HG03103 (cell line): ENCODE data around the gene PARP12.

Experiments
- ATAC-seq: cut with Tn5 transposase; IDR thresholded peaks from one replicate; pipeline ENCODE4 v1.9.1; 2021; ENCODE audit warnings: low read depth; ENCODE audit not compliant: unreplicated experiment

PARP12 gene

DNA sequence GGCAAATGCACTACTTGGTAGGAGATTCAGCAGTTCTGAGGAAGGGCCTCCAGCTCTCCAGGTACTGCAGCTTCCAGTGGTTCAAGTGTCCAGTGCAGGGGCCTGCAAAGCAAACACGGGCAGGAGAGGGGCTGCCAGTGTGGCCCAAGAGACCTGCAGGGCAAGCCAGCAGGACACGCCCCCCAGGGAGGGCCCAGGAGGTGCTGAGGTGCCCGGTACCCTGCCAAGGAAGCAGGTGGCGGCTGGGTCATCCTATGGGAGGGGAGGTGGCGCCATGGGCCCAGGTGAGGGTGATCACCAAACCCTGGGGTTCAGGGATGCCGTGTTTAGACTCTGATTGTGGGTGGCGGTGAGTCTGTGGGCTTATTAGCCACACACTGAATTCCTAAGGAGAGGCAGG is 45.7 kb downstream of the PARP12 start:
- no peak for ATAC-seq

- no peak for ATAC-seq
Measured at GRCh38 chr7:140016540-140016939, 46.2 kb downstream of the PARP12 start.

DNA sequence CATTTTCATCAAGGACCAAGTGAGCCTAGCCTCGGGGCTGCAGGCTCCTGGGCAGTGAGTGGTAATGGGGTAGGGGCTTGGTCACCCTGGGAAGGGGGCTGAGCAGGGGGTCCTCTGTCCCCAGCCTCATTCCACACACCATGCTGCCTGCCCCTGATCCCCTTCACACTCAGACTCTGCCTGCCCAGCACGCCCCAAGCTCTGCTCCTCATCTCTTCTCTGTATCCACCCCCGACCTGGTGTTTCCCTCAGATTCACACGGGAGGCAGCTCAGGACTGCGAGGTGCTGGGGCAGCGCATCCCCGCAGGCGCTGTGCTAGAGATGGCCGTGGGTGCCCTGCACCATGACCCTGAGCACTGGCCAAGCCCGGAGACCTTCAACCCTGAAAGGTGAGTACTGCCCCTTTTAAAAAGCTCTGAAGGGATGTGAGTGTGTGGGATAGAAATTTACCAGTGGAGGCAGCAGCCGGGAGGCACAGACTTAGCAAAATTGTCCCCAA is 47.2 kb downstream of the PARP12 start:
- no peak for ATAC-seq

DNA sequence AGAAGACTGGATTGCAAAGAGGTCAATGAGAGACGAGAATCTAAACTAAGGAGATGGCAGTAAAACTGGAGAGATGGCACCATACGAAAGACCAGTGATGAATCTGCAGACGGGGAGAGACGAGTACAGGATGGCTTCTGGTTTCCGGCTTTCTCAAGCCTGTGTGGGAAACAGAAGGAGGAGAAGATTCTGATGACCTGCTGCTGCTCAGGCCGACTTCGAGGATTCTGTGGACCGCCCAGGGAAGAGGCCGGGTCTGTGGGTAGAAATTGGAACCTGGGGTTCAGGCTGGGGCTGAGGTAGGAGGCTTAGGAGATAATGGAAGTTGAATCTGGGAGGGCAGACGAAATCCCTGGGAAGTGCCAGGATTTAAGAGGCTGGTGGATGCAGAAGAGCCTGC is 48.6 kb downstream of the PARP12 start:
- no peak for ATAC-seq

DNA sequence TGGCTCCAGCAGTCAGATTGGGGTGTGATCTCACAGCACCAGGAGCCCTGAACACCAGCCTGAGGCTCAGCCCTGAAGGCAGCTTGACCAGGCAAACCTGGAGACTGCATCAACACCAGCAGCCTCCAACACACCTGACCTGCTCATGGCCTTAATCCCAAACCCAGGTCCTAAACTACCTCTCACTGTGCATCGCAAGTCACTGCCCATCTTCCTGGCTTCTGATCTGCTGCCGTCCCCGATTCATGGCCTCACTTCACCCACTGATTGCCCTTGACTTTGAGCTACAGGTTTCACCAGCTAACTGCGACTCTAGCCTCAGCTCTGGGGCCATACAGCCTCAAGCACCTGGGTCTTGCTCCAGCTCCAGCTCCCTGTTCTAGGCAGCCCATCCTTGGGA is 49.1 kb downstream of the PARP12 start:
- no peak for ATAC-seq

- no peak for ATAC-seq
Measured at GRCh38 chr7:140010194-140010895, 52.4 kb downstream of the PARP12 start.

DNA sequence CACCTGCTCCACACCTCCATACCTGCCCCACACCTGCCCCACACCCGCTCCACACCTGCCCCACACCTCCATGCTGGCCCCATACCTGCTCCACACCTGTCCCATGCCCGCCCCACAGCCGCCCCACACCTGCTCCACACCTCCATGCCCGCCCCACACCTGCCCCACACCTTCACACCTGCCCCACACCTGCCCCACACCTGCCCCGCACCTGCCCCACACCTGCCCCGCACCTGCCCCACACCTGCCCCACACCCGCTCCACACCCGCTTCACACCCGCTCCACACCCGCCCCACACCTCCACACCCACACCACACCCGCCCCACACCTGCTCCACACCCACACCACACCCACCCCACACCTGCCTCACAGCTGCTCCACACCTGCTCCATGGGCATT is 53.0 kb downstream of the PARP12 start:
- ATAC-seq = no peak

- no peak for ATAC-seq
Measured at GRCh38 chr7:140008755-140009610, 53.8 kb downstream of the PARP12 start.

GRCh38 chr7:140007051-140007690 is 55.6 kb downstream of the PARP12 start:
- ATAC-seq = no peak

GRCh38 chr7:140006600-140006999 is 56.2 kb downstream of the PARP12 start:
- no peak for ATAC-seq

- ATAC-seq = no peak
Measured at GRCh38 chr7:140005754-140006503, 56.8 kb downstream of the PARP12 start.

DNA sequence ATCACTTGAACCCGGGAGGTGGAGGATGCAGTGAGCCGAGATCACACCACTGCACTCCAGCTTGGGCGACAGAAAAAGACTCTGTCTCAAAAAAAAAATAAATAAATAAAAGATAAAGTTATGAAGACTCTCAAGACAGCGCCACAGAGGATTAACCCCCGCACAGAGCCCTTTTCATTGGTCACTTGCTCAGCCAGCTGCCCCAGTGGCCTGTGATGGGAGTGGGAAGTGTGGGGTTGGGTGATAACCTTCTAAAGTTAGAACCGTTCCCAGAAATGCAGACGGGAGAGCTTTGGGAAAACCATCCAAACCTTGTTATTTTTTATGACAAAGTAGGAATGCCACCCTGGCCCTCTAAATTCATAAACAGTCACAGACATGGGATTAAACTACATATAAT is 57.4 kb downstream of the PARP12 start:
- ATAC-seq = no peak

DNA sequence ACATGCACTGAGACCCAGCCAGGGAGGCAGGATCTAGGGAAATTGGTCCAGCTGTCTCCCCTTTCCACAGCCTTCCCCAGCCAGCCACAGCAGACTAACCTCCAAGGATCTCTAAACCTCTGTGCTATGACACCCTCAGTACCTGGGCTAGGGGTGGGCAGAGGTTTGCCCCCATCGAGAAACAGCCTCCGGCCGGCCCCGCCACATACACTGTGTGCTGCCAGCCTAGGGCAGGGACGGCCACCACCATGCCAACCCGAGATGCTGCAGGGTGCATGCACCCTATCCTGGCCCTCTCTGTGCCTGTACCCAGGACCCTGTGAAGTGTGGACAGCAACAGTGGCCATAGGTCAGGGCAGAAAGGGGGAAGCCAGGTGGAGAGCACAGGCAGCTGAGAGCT is 58.1 kb downstream of the PARP12 start:
- no peak for ATAC-seq

GRCh38 chr7:140003913-140004382 is 58.8 kb downstream of the PARP12 start:
- ATAC-seq = no peak

- no peak for ATAC-seq
Measured at GRCh38 chr7:140000666-140001268, 62.0 kb downstream of the PARP12 start.

- ATAC-seq = no peak
Measured at GRCh38 chr7:139999516-139999915, 63.2 kb downstream of the PARP12 start.

GRCh38 chr7:139998572-139998971 is 64.2 kb downstream of the PARP12 start:
- ATAC-seq = no peak

- ATAC-seq = no peak
Measured at GRCh38 chr7:139995017-139995915, 67.5 kb downstream of the PARP12 start.

DNA sequence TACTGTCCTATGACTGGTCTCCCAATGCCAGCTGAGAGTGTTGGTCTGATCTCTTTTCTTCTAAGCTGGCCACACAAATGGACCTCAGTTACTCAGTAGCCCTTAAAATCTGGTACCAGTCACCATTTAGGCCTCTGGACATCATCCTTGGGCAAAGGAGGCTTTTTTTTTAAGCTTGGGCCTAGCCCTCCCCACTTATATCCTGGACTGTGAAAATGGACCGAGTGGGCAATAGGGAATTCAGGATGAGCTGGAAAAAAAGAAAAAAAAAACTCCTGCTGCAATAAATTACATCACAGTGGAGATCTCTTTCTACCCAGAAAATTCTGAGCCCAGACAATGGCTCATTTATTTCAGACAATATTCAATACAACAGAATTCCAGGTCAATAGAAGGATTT is 68.4 kb downstream of the PARP12 start:
- no peak for ATAC-seq
